Purkinje cell (primary cell): ENCODE measurements around the gene SEPTIN1. TPM values are rescaled to one million over a fixed set of nuclear protein-coding genes. Genes with fewer than 3 reads are reported as not detected.

ENCODE experiments used
- polyA plus RNA-seq: library from polyadenylated mRNA; unstranded; fragments of >200 nt; fragmentation: Nextera tagmentation; gene quantifications from 2 replicates; pipeline ENCODE4 v1.2.1, GENCODE V29; 2014

Gene SEPTIN1
- polyA plus RNA-seq: not detected in 2 replicates

DNA sequence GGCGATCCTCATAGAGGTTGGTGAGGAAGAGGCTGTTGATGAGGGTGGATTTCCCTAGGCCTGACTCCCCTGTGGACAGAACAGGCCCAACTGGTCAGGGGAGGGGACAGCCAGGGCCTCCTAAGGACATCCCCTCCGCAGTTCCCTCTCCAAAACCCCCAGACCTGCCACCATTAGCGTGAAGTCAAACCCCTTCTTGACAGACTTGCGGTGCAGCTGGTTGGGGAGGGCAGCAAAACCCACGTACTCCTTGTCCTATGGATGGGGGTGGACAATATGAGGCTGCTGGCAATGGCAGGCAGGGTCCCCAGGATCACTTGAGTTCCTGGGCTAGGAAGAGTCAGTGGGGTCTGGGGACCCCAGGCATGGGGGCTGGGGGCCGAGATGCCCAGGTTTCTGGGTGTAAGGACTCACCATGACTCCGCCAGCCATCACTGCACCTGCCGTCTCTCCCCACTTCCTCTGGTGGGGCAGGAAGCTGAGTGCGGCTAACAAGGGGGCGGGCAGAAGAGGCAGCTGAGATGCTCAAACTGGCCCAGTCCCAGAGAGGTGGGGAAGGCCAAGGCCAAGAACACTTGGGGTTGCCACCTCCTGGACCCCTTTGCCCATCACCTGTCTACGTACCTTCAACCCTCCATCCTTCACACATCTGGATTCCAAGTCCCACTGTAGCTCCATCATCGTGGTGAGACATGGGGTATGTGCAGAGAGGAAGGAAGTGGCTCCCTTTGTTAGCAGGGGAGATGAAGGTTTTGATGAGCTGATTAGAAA, at the start of gene SEPTIN1:
TSS of gene SEPTIN1 (minus strand) at position 451 of the 771 bp plus-strand sequence. CDS start at position 432, 19 bp downstream.

GRCh38 chr16:30429678-30430427, 47.5 kb upstream of the SEPTIN1 start, which contains the start of gene DCTPP1:
Gene DCTPP1, minus strand, starts transcription at chr16:30430030. Its CDS starts 50 bp downstream, at chr16:30429980.

DNA sequence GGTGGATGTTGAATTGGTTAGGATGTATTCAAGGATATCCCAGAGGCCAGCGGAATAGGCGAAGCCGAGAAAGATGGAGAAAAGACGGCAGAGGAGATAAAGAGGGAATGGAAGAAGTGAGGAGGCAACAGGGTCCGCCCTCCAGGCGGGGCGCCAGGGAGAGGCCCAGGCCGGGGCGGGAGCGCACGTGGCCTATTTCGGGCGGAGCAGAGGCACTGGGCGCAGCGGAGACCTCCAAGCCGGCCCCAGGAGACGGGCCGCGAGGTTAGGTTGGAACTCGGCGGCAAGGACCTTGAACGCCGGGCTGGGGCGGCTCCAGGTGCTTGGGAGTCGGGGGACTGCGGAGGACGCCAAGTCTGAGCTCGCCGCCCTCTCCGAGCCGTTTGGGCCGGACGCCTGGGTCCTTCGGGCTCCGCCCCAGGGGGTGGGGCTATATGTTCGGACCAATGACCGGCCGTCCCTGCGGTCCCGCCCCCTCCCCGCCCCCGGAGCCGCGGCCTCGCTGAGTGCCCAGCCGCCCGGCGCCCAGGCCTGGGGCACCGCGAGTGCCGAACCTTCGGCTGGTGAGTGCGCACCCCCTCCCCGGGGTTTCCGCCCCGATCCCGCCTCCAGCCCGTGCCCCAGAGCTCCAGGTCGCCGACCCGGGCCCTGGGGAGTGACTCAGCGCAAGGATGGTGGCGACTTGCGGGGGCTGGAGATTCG, 24.9 kb upstream of the SEPTIN1 start, which contains the start of gene ZNF771:
TSS of gene ZNF771 (plus strand) at position 505 of the 702 bp plus-strand sequence. CDS start 448 bp downstream, outside the sequence.

DNA sequence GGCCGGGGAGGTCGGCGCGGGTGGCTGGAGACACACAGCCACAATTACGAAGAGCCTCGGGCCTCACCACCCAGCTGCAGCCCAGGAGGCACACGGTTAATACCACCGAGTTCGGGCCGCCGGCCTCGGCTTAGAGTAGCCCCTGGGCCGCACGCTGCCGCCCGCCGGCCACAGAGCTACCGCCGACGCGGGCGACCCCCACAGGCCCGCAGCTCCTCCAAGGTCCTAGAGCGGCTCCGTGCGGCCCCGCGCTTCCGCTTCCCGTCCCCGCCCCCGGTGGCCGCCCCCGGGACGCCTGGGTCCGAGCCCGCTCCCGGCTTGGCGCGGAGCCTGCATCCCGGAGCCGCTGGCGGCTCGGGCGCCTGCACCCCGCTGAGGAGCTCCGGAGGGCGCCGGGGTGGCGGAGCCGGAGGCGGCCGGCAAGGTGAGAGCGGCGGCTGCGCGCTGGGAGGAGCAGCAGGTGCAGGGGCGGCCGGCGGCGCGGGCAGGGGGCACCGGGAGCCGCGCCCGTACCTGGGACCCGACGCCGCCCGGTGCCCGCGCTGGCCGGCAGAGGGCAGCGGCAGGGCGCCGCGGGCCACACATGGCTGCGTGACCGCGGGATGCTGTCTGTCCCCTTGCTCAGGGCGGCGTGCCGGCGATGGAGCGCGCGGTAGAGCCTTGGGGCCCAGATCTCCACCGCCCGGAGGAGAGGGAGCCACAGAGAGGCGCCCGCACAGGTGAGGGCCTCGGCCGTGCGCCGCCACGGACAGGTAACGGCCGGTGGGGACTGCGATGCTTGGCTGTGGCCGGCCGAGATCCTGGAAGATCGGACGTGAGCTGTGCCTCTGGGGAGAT, 13.0 kb upstream of the SEPTIN1 start, which contains the start of gene ZNF48:
TSS of gene ZNF48 (plus strand) at position 266 of the 837 bp plus-strand sequence. CDS start at position 641, 375 bp downstream.

DNA sequence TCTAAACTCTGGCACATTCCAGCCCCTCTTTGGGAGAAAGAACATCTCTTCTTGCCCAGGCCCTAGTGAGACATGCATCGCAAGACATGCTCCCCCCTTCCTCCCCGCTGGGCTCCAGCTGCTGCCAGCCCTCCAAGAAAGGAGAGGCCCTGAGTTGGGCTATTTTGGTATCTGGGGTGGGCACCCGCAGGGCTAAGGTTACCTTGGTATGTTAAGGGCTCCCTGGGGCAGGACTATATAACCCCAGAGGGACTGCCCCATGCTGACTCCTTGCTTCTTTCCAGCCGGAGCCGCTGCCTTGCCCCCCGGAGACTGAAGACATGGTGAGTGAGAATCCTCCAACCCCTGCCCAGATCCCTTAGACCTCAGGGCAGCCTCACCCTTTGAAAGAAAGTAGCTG, 7.8 kb downstream of the SEPTIN1 start, which contains the start of gene MYL11:
TSS of gene MYL11 (plus strand) at position 265 of the 400 bp plus-strand sequence. CDS start at position 321, 56 bp downstream.

DNA sequence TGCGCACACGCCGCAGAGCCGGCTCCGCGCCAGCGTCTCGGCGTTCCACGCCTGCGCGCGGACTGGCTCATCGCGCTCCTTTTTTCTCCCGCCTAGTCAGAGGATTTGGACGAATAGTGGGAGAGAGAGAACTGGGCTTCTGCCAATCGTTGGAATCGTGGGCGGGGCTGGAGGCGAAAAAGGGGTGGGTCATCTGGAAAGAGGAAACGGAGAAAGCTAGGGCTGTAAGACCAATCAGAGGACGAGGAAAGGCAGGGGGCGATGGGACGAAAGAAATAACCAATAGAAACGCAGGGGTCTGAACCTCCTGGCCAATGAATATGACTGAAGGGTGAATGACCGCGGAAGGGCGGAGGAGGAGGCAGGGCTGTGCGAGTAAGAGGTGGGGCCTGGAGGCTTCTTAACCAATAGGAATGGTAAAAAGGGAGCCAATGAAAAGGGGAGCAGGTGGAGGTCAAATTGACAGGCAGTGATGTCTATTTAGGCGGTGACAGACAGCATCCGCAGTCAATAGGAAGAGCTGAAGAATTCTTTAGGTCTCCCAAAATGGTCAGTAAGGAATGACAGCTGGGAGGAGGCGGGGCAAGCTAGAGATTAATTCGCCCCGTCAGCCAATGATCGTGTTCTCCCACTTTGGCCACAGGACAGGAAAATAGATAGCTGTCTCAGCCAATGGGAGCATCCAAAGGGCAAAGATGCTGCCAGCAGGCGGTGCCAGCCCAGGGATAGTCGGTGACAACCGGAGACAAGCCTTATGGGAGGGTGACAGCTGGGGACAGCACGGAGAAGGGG, 11.7 kb downstream of the SEPTIN1 start, which contains the start of gene TBC1D10B:
TSS of gene TBC1D10B (minus strand) at position 39 of the 792 bp plus-strand sequence. CDS start 311 bp downstream, outside the sequence.

DNA sequence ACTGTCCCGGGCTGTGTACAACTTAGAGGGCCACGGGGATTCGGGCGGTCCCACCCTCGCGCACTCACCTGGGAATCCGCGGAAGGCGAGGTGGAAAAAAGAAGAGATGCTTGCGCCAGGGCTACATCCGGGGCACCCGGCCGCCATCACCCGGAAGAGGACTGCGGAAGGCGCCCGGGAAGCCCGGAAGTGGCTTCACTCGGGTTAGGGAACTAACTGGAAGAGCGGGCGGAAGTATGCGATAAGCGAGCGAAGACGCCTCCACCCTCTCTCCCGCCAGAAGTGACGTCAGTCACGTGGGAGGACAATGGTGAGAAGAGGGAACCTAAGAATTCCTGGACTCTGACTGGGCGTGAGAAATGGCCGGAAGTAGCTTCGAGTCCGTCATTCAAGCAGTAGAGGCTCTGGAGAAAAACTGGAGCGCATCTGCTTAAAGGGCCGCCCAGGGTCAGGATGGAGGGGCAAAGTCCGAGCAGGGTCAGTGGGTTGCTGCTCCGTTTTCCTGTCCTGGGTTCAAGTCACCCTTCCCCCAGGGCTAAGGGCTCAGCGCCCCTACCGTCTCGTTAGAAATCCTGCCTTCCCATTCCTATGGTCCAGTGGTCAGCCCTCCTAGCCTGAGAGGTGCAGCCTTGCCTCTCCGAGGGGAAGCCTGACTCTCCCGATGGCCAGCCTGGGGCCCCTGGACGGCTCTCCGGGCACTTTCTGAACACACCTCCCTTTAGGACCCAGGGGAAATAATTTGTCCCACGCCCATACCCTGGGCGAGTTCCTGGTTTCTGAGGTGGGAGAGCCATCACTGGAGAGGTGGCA, 27.0 kb downstream of the SEPTIN1 start, which contains the start of gene CD2BP2:
TSS of gene CD2BP2 (minus strand) at position 165 of the 810 bp plus-strand sequence. CDS start 627 bp downstream, outside the sequence.

Other genes with a start within 250 kb of the SEPTIN1 start
- 2.8 TPM in 1 of 2 replicates, not detected in the other for gene CORO1A, start 199.0 kb downstream of the SEPTIN1 start, polyA plus RNA-seq
- 114 and 166 TPM in 2 replicates for gene BOLA2B, start 188.9 kb downstream of the SEPTIN1 start, polyA plus RNA-seq
- 2.6 and 5.8 TPM in 2 replicates for gene SLX1A, start 188.7 kb downstream of the SEPTIN1 start, polyA plus RNA-seq
- gene SULT1A3, start 183.3 kb downstream of the SEPTIN1 start, polyA plus RNA-seq: 19.6 and 21.3 TPM in 2 replicates
- 0.17 and 0.21 TPM in 2 replicates for gene NPIPB13, start 134.1 kb downstream of the SEPTIN1 start, polyA plus RNA-seq
- gene CD2BP2, start 27.3 kb downstream of the SEPTIN1 start, polyA plus RNA-seq: 8.0 and 11.0 TPM in 2 replicates
- 4.2 and 5.3 TPM in 2 replicates for gene TBC1D10B, start 12.1 kb downstream of the SEPTIN1 start, polyA plus RNA-seq
- gene MYL11, start 7.8 kb downstream of the SEPTIN1 start, polyA plus RNA-seq: not detected in 2 replicates
- gene ZNF48, start 12.9 kb upstream of the SEPTIN1 start, polyA plus RNA-seq: 1.3 and 1.6 TPM in 2 replicates
- 3.1 and 3.9 TPM in 2 replicates for gene ZNF771, start 25.0 kb upstream of the SEPTIN1 start, polyA plus RNA-seq
- gene DCTPP1, start 47.5 kb upstream of the SEPTIN1 start, polyA plus RNA-seq: 14.3 and 19.1 TPM in 2 replicates
- 24.3 and 24.4 TPM in 2 replicates for gene SEPHS2, start 63.3 kb upstream of the SEPTIN1 start, polyA plus RNA-seq
- gene ITGAL, start 90.2 kb upstream of the SEPTIN1 start, polyA plus RNA-seq: not detected in 2 replicates
- 0.38 TPM in 1 of 2 replicates, not detected in the other for gene ZNF768, start 144.0 kb upstream of the SEPTIN1 start, polyA plus RNA-seq
- gene ZNF747, start 152.3 kb upstream of the SEPTIN1 start, polyA plus RNA-seq: 0.42 and 1.1 TPM in 2 replicates
- gene ZNF764, start 175.8 kb upstream of the SEPTIN1 start, polyA plus RNA-seq: 0.20 and 0.67 TPM in 2 replicates
- 1.0 and 1.2 TPM in 2 replicates for gene ZNF688, start 189.2 kb upstream of the SEPTIN1 start, polyA plus RNA-seq
- gene ZNF785, start 203.1 kb upstream of the SEPTIN1 start, polyA plus RNA-seq: 0.36 and 1.1 TPM in 2 replicates
- gene ZNF689, start 227.8 kb upstream of the SEPTIN1 start, polyA plus RNA-seq: 0.94 and 1.2 TPM in 2 replicates